IPS DF 6.9 (cell line): ENCODE data around the gene KRTAP4-9.
"Not testable (repeated sequence)": the region's sequence is repeated elsewhere in the genome, so short reads cannot be mapped to it uniquely, and the experiment has no call there.

Experiments
- DNase-seq: peaks from one replicate; pipeline ENCODE4 v3.0.0-alpha.2; 2013; ENCODE audit warnings: low read depth, low spot score
- H3K27ac ChIP-seq: one replicate; pipeline ENCODE4 v1.5.1; 2013; ENCODE audit warnings: low read length, control low read depth
- H3K27me3 ChIP-seq: 2 replicates; pipeline ENCODE4 v1.6.1; 2013; ENCODE audit warnings: mild to moderate bottlenecking, low read length; ENCODE audit not compliant: control insufficient read depth, insufficient read depth
- H3K36me3 ChIP-seq: 2 replicates; pipeline ENCODE4 v1.6.1; 2013; ENCODE audit warnings: low read length; ENCODE audit not compliant: control insufficient read depth, insufficient read depth
- H3K4me1 ChIP-seq: 2 replicates; pipeline ENCODE4 v1.6.1; 2013; ENCODE audit warnings: low read length; ENCODE audit not compliant: control insufficient read depth, insufficient read depth
- H3K4me3 ChIP-seq: 2 replicates; pipeline ENCODE4 v1.5.1; 2013; ENCODE audit warnings: mild to moderate bottlenecking, low read length
- H3K9me3 ChIP-seq: 2 replicates; pipeline ENCODE4 v1.6.1; 2013; ENCODE audit warnings: low read length, inconsistent platforms; ENCODE audit not compliant: control insufficient read depth, insufficient read depth
- WGBS: extraction: QIAGEN DNeasy Blood & Tissue Kit; methylation state at CpG from one replicate; pipeline ENCODE4 v1.1.7; 2013; ENCODE audit warnings: mixed read lengths, missing lambda C conversion rate; ENCODE audit not compliant: insufficient read length, insufficient coverage; 5-methylcytosine and 5-hydroxymethylcytosine counted together

The KRTAP4-9 gene

GRCh38 chr17:41098042-41098441 lies 7.1 kb upstream of the KRTAP4-9 start, which contains the start of gene KRTAP4-8:
Gene KRTAP4-8 (minus strand): TSS chr17:41098142. CDS start chr17:41098084, 58 bp downstream.
- Histone ChIP-seq H3K27ac (no peak within 1 kb of the TSS), H3K4me1 (peaks cover 5% of the 10 kb centered on the region; the same call in 1 of the 2 replicates), H3K36me3 (no peaks in the 10 kb centered on the region), H3K9me3 (no peaks in the 10 kb centered on the region), H3K4me3 (no peak within 1 kb of the TSS), H3K27me3 (no peaks in the 10 kb centered on the region)
- DNase-seq, result no peak
- no CpG with 5 or more reads among the region's 4 CpGs for WGBS

- Histone ChIP-seq H3K27me3 (no peaks in the 10 kb centered on the region), H3K9me3 (no peaks in the 10 kb centered on the region), H3K4me1 (peaks cover 5% of the 10 kb centered on the region; the same call in 1 of the 2 replicates), H3K27ac (no peak overlapping the region), H3K4me3 (no peak overlapping the region), H3K36me3 (no peaks in the 10 kb centered on the region)
- DNase-seq, result no peak
- WGBS, result no CpG with 5 or more reads among the region's 6 CpGs
These were observed 6.7 kb upstream of the KRTAP4-9 start for GRCh38 chr17:41098481-41098880.

- DNase-seq, result not testable (repeated sequence)
- no CpG with 5 or more reads among the region's 7 CpGs for WGBS
These were observed 5.3 kb upstream of the KRTAP4-9 start for GRCh38 chr17:41099682-41100480.

GRCh38 chr17:41101586-41102259 lies 3.5 kb upstream of the KRTAP4-9 start, which contains the start of gene KRTAP4-16:
Gene KRTAP4-16 (minus strand): TSS chr17:41102209. CDS start chr17:41102209, 0 bp downstream.
- peaks cover 5% of the 10 kb centered on the region for H3K4me1 ChIP-seq
- no CpG with 5 or more reads among the region's 10 CpGs for WGBS
- H3K27me3 ChIP-seq, result no peaks in the 10 kb centered on the region
- H3K4me3 ChIP-seq, result no peak within 1 kb of the TSS
- no peak within 1 kb of the TSS for H3K27ac ChIP-seq
- H3K36me3 ChIP-seq, result no peaks in the 10 kb centered on the region
- H3K9me3 ChIP-seq, result no peaks in the 10 kb centered on the region
- DNase-seq, result no peak

More at GRCh38 chr17:41099682-41100480, 5.3 kb upstream of the KRTAP4-9 start:
- not testable (repeated sequence) for H3K27ac ChIP-seq, H3K4me3 ChIP-seq, H3K4me1 ChIP-seq, H3K36me3 ChIP-seq, H3K27me3 ChIP-seq, H3K9me3 ChIP-seq

GRCh38 chr17:41103896-41104295 lies 1.3 kb upstream of the KRTAP4-9 start:
- Histone ChIP-seq H3K4me1 (peaks cover 3% of the 10 kb centered on the region), H3K4me3 (no peak overlapping the region), H3K27ac (no peak overlapping the region), H3K9me3 (no peaks in the 10 kb centered on the region), H3K27me3 (no peaks in the 10 kb centered on the region), H3K36me3 (no peaks in the 10 kb centered on the region)
- no peak for DNase-seq
- no CpG with 5 or more reads among the region's 1 CpG for WGBS

- not testable (repeated sequence) for H3K27ac ChIP-seq, H3K4me3 ChIP-seq, H3K36me3 ChIP-seq, H3K4me1 ChIP-seq, H3K9me3 ChIP-seq, H3K27me3 ChIP-seq, DNase-seq
- no CpG with 5 or more reads among the region's 2 CpGs for WGBS
These were observed 677 bp upstream of the KRTAP4-9 start for GRCh38 chr17:41104386-41105038.

- Histone ChIP-seq H3K4me3 (no peak overlapping the region), H3K27ac (no peak overlapping the region), H3K4me1 (no peaks in the 10 kb centered on the region; the same call in none of the 2 replicates), H3K36me3 (no peaks in the 10 kb centered on the region), H3K27me3 (no peaks in the 10 kb centered on the region), H3K9me3 (no peaks in the 10 kb centered on the region)
- no peak for DNase-seq
- no CpG with 5 or more reads among the region's 1 CpG for WGBS
These were observed 2.8 kb downstream of the KRTAP4-9 start for GRCh38 chr17:41107941-41108450.

GRCh38 chr17:41108728-41109386 lies 3.7 kb downstream of the KRTAP4-9 start:
- DNase-seq, H3K27me3 ChIP-seq, H3K4me1 ChIP-seq, H3K27ac ChIP-seq, H3K36me3 ChIP-seq, H3K9me3 ChIP-seq, H3K4me3 ChIP-seq: not testable (repeated sequence)
- no CpG with 5 or more reads among the region's 1 CpG for WGBS

GRCh38 chr17:41111151-41111885 lies 6.1 kb downstream of the KRTAP4-9 start:
- DNase-seq, result no peak
- no CpG with 5 or more reads among the region's 2 CpGs for WGBS
- peaks cover 1% of the 10 kb centered on the region; the same call in 1 of the 2 replicates for H3K9me3 ChIP-seq
- H3K4me1 ChIP-seq, result no peaks in the 10 kb centered on the region; the same call in 1 of the 2 replicates
- H3K4me3 ChIP-seq, result no peak overlapping the region
- H3K36me3 ChIP-seq, result no peaks in the 10 kb centered on the region
- no peaks in the 10 kb centered on the region for H3K27me3 ChIP-seq
- no peak overlapping the region for H3K27ac ChIP-seq
